Activated B cell treated with CpG ODN at 0.5 μM for 24 hours (primary cell): ENCODE measurements around the gene LMNA. TPM values are rescaled to one million over a fixed set of nuclear protein-coding genes. Genes with fewer than 3 reads are reported as not detected.
A peak's percentile ranks its signal among the peaks of the same experiment; 100 is the strongest.

ENCODE experiments used
- ATAC-seq: fragments of 200-7000 bp; cut with Tn5 transposase; one replicate; pipeline ENCODE4 v1.10.0; 2021; ENCODE audit warnings: low read depth, mild to moderate bottlenecking, moderate library complexity
- CTCF ChIA-PET: fragments of 350-600 bp; sonication (Branson Sonifier 250); formaldehyde crosslinking; loops from one replicate; lab custom pipeline; 2021; ENCODE audit warnings: antibody characterized with exemption; lab: Charles Lee
- POLR2A ChIA-PET: fragments of 350-600 bp; sonication (Branson Sonifier 250); formaldehyde crosslinking; loops from one replicate; lab custom pipeline; 2021; ENCODE audit warnings: antibody characterized with exemption; lab: Charles Lee
- DNase-seq: peaks from one replicate; pipeline ENCODE4 v3.0.0; 2022
- H3K27ac Mint-ChIP-seq: one replicate; pipeline ENCODE4 v1.8.0; 2020; ENCODE audit warnings: mixed read lengths
- H3K27me3 Mint-ChIP-seq: one replicate; pipeline ENCODE4 v1.8.0; 2021; ENCODE audit warnings: mixed read lengths
- H3K36me3 Mint-ChIP-seq: one replicate; pipeline ENCODE4 v1.8.0; 2021; ENCODE audit warnings: low read depth, mixed read lengths
- H3K4me1 Mint-ChIP-seq: one replicate; pipeline ENCODE4 v1.8.0; 2021; ENCODE audit warnings: mixed read lengths
- H3K4me3 Mint-ChIP-seq: one replicate; pipeline ENCODE4 v1.8.0; 2020; ENCODE audit warnings: mild to moderate bottlenecking, mixed read lengths
- H3K9me3 Mint-ChIP-seq: one replicate; pipeline ENCODE4 v1.8.0; 2020; ENCODE audit warnings: mixed read lengths
- CTCF ChIP-seq: fragments of 200-600 bp; IDR thresholded peaks from one replicate; pipeline ENCODE4 v1.8.0; 2022; ENCODE audit warnings: antibody characterized with exemption, mild to moderate bottlenecking
- intact Hi-C: fragments of 100-400 bp; cut with micrococcal nuclease; formaldehyde crosslinking; loops from one replicate; pipeline ENCODE4 v1.15.1; 2024
- total RNA-seq: library from RNA; stranded (reverse); gene quantifications from 2 replicates; pipeline ENCODE4 v1.2.3, GENCODE V29; 2022

LMNA gene
- total RNA-seq, 1 donor from 2014 or later, result 47.5 TPM

- no peak overlapping the region for H3K27ac Mint-ChIP-seq
- no peaks in the 10 kb centered on the region for H3K36me3 Mint-ChIP-seq
- CTCF ChIA-PET, result no interaction called here
- H3K4me3 Mint-ChIP-seq, result no peak overlapping the region
- no peak for ATAC-seq
- no peak for TF ChIP-seq CTCF
- H3K27me3 Mint-ChIP-seq, result no peaks in the 10 kb centered on the region
- intact Hi-C loops, result no loop called here
- no peak for DNase-seq
- peaks cover 18% of the 10 kb centered on the region for H3K4me1 Mint-ChIP-seq
- H3K9me3 Mint-ChIP-seq, result no peaks in the 10 kb centered on the region
- POLR2A ChIA-PET, result no interaction called here
Measured at GRCh38 chr1:156073740-156074139, 40.8 kb upstream of the LMNA start.

GRCh38 chr1:156074661-156075060, 39.9 kb upstream of the LMNA start:
- H3K27ac Mint-ChIP-seq, result no peak overlapping the region
- no peaks in the 10 kb centered on the region for H3K36me3 Mint-ChIP-seq
- no peak for TF ChIP-seq CTCF
- H3K4me3 Mint-ChIP-seq, result no peak overlapping the region
- no peaks in the 10 kb centered on the region for H3K9me3 Mint-ChIP-seq
- DNase-seq, result no peak
- ChIA-PET POLR2A (no interaction called here), CTCF (no interaction called here)
- ATAC-seq, result no peak
- intact Hi-C loops, result no loop called here
- no peaks in the 10 kb centered on the region for H3K27me3 Mint-ChIP-seq
- peaks cover 18% of the 10 kb centered on the region for H3K4me1 Mint-ChIP-seq

- Mint-ChIP-seq H3K9me3 (no peaks in the 10 kb centered on the region), H3K4me3 (peak overlapping the region; percentile 24), H3K4me1 (peaks cover 18% of the 10 kb centered on the region), H3K27me3 (no peaks in the 10 kb centered on the region), H3K36me3 (no peaks in the 10 kb centered on the region), H3K27ac (no peak overlapping the region)
- CTCF ChIA-PET, result no interaction called here
- intact Hi-C loops, result no loop called here
- ATAC-seq, result no peak
- no peak for DNase-seq
- POLR2A ChIA-PET, result no interaction called here
- no peak for TF ChIP-seq CTCF
Measured at GRCh38 chr1:156075162-156075561, 39.3 kb upstream of the LMNA start.

- no peak for DNase-seq
- no peak for ATAC-seq
- peak overlapping the region; percentile 79 for H3K4me3 Mint-ChIP-seq
- H3K36me3 Mint-ChIP-seq, result no peaks in the 10 kb centered on the region
- POLR2A ChIA-PET, result no interaction called here
- CTCF ChIA-PET, result no interaction called here
- TF ChIP-seq CTCF, result no peak
- H3K27me3 Mint-ChIP-seq, result no peaks in the 10 kb centered on the region
- H3K9me3 Mint-ChIP-seq, result no peaks in the 10 kb centered on the region
- H3K4me1 Mint-ChIP-seq, result peaks cover 18% of the 10 kb centered on the region
- H3K27ac Mint-ChIP-seq, result no peak overlapping the region
- intact Hi-C loops, result no loop called here
Measured at GRCh38 chr1:156075775-156076204, 38.7 kb upstream of the LMNA start.

- ChIA-PET CTCF (no interaction called here), POLR2A (no interaction called here)
- intact Hi-C loops, result no loop called here
- Mint-ChIP-seq H3K36me3 (no peaks in the 10 kb centered on the region), H3K4me1 (peaks cover 20% of the 10 kb centered on the region), H3K27me3 (no peaks in the 10 kb centered on the region), H3K9me3 (no peaks in the 10 kb centered on the region), H3K4me3 (peak overlapping the region; percentile 79), H3K27ac (peak overlapping the region; percentile 69)
- ATAC-seq (peak; percentile 91), DNase-seq (peak; percentile 58)
- no peak for TF ChIP-seq CTCF
Measured at GRCh38 chr1:156076609-156077429, 37.7 kb upstream of the LMNA start.
